ENCODE results near the gene DCAF8. TPM values are rescaled to one million over a fixed set of nuclear protein-coding genes. Genes with fewer than 3 reads are reported as not detected.

Gene DCAF8
- total and polyA plus RNA-seq, 2 of the 4 experiments (the other 2 are of a cell fraction) = 83.3 to 83.8 TPM

GRCh38 chr1:160232911-160233310 is 29.4 kb downstream of the DCAF8 start:
- no peak for DNase-seq
- intact Hi-C loops (cut with micrococcal nuclease) (no loop called here), dilution Hi-C loops (cut with HindIII; ENCODE audit: low sequenced_read_pairs, unreplicated experiment) (no loop called here), in situ Hi-C loops (cut with MboI; ENCODE audit: low sequenced_read_pairs) (no loop called here)
- no peak for ATAC-seq (ENCODE audit: low read depth)
- H3K79me1 ChIP-seq (ENCODE audit: low read depth in 1 of 2, low read length in 2 of 2) = peaks cover 0 to 5% of the 10 kb centered on the region in 2 experiments; a peak in 1 of 4 replicates
- H4K8ac ChIP-seq (ENCODE audit: low read depth in 2 of 2, low read length in 2 of 2) = no peak overlapping the region
- no peak overlapping the region for H3K14ac ChIP-seq (replicated peaks; ENCODE audit: low read depth, low read length)
- H4K91ac ChIP-seq (ENCODE audit: insufficient read depth, low read depth, low read length) = no peak overlapping the region
- H3K4me2 ChIP-seq (ENCODE audit: low read depth, low read length) = no peak overlapping the region
- H2AFZ ChIP-seq (replicated peaks; ENCODE audit: low read length, poor library complexity) = no peak overlapping the region
- H2BK20ac ChIP-seq (ENCODE audit: low read depth, low read length) = no peak overlapping the region
- H3K9me1 ChIP-seq (ENCODE audit: insufficient read depth, low read length) = no peaks in the 10 kb centered on the region
- H3K56ac ChIP-seq (ENCODE audit: extremely low read depth, insufficient read depth, low read length) = no peak overlapping the region
- no peaks in the 10 kb centered on the region for H3K27me3 ChIP-seq (ENCODE audit: control insufficient read depth, insufficient read depth, low read length)
- no peak overlapping the region for H2BK15ac ChIP-seq (ENCODE audit: low read depth, low read length)
- H2AK9ac ChIP-seq (replicated peaks; ENCODE audit: low read depth, low read length, poor library complexity) = no peak overlapping the region
- peaks cover 41% of the 10 kb centered on the region for H3K36me3 ChIP-seq (ENCODE audit: control insufficient read depth, insufficient read depth, low read length)
- no peak overlapping the region for H3K4ac ChIP-seq (ENCODE audit: low read depth, low read length)
- H3K9me3 ChIP-seq (ENCODE audit: control insufficient read depth, insufficient read depth, low read length) = no peaks in the 10 kb centered on the region
- H3K18ac ChIP-seq (ENCODE audit: low read depth, low read length) = no peak overlapping the region
- H3K4me1 ChIP-seq (ENCODE audit: control insufficient read depth, insufficient read depth, low read length) = no peaks in the 10 kb centered on the region
- BruUV-seq (replicated peaks) = no TSS peak
- H3K23ac ChIP-seq (ENCODE audit: low read depth, low read length) = no peak overlapping the region
- no peak for TF ChIP-seq MXI1 (IDR thresholded peaks at IDR 0.05; ENCODE audit: borderline replicate concordance, low read depth, low read length)
- no peak for TF ChIP-seq FOS (IDR thresholded peaks at IDR 0.05; ENCODE audit: low read depth, low read length)
- TF ChIP-seq NFE2L2 (IDR thresholded peaks at IDR 0.05; ENCODE audit: low read depth, low read length) = no peak
- TF ChIP-seq RFX5 (IDR thresholded peaks at IDR 0.05; ENCODE audit: low read depth, low read length) = no peak
- TF ChIP-seq, protein P1, sequence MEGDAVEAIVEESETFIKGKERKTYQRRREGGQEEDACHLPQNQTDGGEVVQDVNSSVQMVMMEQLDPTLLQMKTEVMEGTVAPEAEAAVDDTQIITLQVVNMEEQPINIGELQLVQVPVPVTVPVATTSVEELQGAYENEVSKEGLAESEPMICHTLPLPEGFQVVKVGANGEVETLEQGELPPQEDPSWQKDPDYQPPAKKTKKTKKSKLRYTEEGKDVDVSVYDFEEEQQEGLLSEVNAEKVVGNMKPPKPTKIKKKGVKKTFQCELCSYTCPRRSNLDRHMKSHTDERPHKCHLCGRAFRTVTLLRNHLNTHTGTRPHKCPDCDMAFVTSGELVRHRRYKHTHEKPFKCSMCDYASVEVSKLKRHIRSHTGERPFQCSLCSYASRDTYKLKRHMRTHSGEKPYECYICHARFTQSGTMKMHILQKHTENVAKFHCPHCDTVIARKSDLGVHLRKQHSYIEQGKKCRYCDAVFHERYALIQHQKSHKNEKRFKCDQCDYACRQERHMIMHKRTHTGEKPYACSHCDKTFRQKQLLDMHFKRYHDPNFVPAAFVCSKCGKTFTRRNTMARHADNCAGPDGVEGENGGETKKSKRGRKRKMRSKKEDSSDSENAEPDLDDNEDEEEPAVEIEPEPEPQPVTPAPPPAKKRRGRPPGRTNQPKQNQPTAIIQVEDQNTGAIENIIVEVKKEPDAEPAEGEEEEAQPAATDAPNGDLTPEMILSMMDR (conservative IDR thresholded peaks at IDR 0.05; ENCODE audit: low read depth, low read length) = no peak
- no peak for TF ChIP-seq POLR2A (IDR thresholded peaks at IDR 0.05; ENCODE audit: low read depth, low read length)
- no peak overlapping the region for H3K4me3 ChIP-seq (ENCODE audit: insufficient read depth, low read depth, low read length)
- H4K20me1 ChIP-seq (ENCODE audit: insufficient read depth, low read length) = no peaks in the 10 kb centered on the region; the same call in 1 of the 2 replicates
- CTCF ChIA-PET = interaction anchor here (1.4 to 3.3 kb wide), 3 partner anchors 14 to 40 kb away, joined by 4 to 18 read pairs (median 12); no protein-coding TSS in a partner anchor
- H2BK120ac ChIP-seq (ENCODE audit: low read depth, low read length) = no peak overlapping the region
- POLR2A ChIA-PET (ENCODE audit: unreplicated experiment) = no interaction called here
- H2BK5ac ChIP-seq (ENCODE audit: low read depth, low read length, poor library complexity, severe bottlenecking) = no peak overlapping the region
- no peak overlapping the region for H3K9ac ChIP-seq (ENCODE audit: low read depth, low read length)
- H3K27ac ChIP-seq (ENCODE audit: insufficient read depth, low read length) = no peak overlapping the region
- no peak overlapping the region for H4K5ac ChIP-seq (ENCODE audit: low read depth, low read length)
- H2AK5ac ChIP-seq (ENCODE audit: low read depth, low read length) = no peak overlapping the region

Data from IMR-90 (cell line).